Suprapubic skin (tissue), 3 donors: Measurements from ENCODE around the gene TBKBP1.

ENCODE experiments used
- CTCF ChIP-seq, 2 donors: fragments of 200-600 bp in 1 of 2; fragments of 450-650 bp in 1 of 2; sonication (generic) in 1 of 2; IDR thresholded peaks; one replicate each; pipeline ENCODE4 v1.5.1; 2016 to 2019; ENCODE audit warnings: antibody characterized with exemption in 2 of 2, mild to moderate bottlenecking in 1 of 2, moderate library complexity in 1 of 2
- POLR2AphosphoS5 ChIP-seq, 3 donors: sonication (generic); formaldehyde crosslinking; IDR thresholded peaks; one replicate each; pipeline ENCODE4 v1.6.1; 2017; ENCODE audit warnings: antibody characterized with exemption in 3 of 3

GRCh38 chr17:47696717-47697642, 3.0 kb downstream of the TBKBP1 start:
- TF ChIP-seq CTCF (IDR thresholded peaks at IDR 0.05) (no peak), POLR2AphosphoS5 (IDR thresholded peaks at IDR 0.05) (no peak)
